ENCODE measurements around the gene TRNT1.

DNA sequence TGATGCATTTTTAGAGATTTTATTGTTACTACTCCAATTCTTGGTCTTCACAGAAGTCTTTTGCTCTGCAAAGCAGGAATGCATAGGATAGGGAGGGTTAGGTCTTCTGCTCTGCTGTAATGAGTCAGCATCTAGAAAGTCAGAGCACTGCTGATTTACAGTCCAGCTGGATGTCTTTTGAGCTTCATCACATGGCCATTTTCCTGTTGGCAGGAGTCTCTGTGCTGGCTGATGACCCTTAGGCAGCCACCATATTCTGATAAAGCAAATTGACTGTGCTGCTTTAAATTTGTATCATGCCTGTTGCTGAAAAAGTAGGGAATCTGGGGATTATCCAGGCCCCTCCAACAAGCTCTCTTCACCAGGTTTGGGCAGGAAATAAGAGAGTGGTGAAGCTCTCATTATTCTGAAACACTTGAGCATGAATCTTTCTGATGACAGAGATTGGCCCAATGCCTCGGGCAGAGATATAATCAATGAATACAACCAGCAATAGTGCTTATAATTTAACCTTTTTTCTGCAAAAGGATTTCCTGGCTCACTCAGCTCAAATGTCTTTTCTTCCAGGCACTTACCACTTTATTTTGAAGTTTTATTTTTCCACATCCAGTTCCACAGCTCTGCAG is 62.5 kb downstream of the TRNT1 start:
- no peak for TF ChIP-seq POLR2AphosphoS5 (IDR thresholded peaks at IDR 0.05)
- no peak for TF ChIP-seq POLR2A (IDR thresholded peaks at IDR 0.05)
- TF ChIP-seq, protein P1, sequence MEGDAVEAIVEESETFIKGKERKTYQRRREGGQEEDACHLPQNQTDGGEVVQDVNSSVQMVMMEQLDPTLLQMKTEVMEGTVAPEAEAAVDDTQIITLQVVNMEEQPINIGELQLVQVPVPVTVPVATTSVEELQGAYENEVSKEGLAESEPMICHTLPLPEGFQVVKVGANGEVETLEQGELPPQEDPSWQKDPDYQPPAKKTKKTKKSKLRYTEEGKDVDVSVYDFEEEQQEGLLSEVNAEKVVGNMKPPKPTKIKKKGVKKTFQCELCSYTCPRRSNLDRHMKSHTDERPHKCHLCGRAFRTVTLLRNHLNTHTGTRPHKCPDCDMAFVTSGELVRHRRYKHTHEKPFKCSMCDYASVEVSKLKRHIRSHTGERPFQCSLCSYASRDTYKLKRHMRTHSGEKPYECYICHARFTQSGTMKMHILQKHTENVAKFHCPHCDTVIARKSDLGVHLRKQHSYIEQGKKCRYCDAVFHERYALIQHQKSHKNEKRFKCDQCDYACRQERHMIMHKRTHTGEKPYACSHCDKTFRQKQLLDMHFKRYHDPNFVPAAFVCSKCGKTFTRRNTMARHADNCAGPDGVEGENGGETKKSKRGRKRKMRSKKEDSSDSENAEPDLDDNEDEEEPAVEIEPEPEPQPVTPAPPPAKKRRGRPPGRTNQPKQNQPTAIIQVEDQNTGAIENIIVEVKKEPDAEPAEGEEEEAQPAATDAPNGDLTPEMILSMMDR (IDR thresholded peaks at IDR 0.05), result no peak

Measured in prostate gland (tissue), 2 donors.